H9 (cell line): ENCODE data around the gene NFS1. TPM values are rescaled to one million over a fixed set of nuclear protein-coding genes. Genes with fewer than 3 reads are reported as not detected.
A peak's percentile ranks its signal among the peaks of the same experiment; 100 is the strongest.
"Not testable (repeated sequence)": the region's sequence is repeated elsewhere in the genome, so short reads cannot be mapped to it uniquely, and the experiment has no call there.

Experiments used
- DNase-seq: peaks from one replicate; pipeline ENCODE4 v3.0.0-alpha.2; 2017
- H2AFZ ChIP-seq: one replicate; pipeline ENCODE4 v1.6.1; 2013; ENCODE audit warnings: mild to moderate bottlenecking, low read length, control low read depth, moderate library complexity
- H2AK5ac ChIP-seq: 2 replicates; pipeline ENCODE4 v1.6.1; 2013; ENCODE audit warnings: low read length, control low read depth, mixed read lengths; ENCODE audit not compliant: insufficient read length
- H2BK120ac ChIP-seq: one replicate; pipeline ENCODE4 v1.6.1; 2013; ENCODE audit warnings: low read depth, mild to moderate bottlenecking, low read length, control low read depth, inconsistent platforms; ENCODE audit not compliant: poor library complexity, severe bottlenecking
- H2BK12ac ChIP-seq: 2 replicates; pipeline ENCODE4 v1.6.1; 2013; ENCODE audit warnings: low read length, control low read depth, mixed read lengths, low read depth; ENCODE audit not compliant: insufficient read length
- H2BK15ac ChIP-seq: 2 replicates; pipeline ENCODE4 v1.6.1; 2013; ENCODE audit warnings: low read depth, low read length, control low read depth
- H2BK20ac ChIP-seq: one replicate; pipeline ENCODE4 v1.6.1; 2013; ENCODE audit warnings: low read depth, mild to moderate bottlenecking, low read length, control low read depth, inconsistent platforms; ENCODE audit not compliant: poor library complexity, severe bottlenecking
- H2BK5ac ChIP-seq: 2 replicates; pipeline ENCODE4 v1.6.1; 2013; ENCODE audit warnings: low read length, control low read depth, mixed read lengths; ENCODE audit not compliant: insufficient read length
- H3K14ac ChIP-seq: 2 replicates; pipeline ENCODE4 v1.6.1; 2013; ENCODE audit warnings: low read length, control low read depth; ENCODE audit not compliant: insufficient read depth
- H3K18ac ChIP-seq: 2 replicates; pipeline ENCODE4 v1.6.1; 2013; ENCODE audit warnings: low read depth, mild to moderate bottlenecking, mixed read lengths, low read length, control low read depth; ENCODE audit not compliant: insufficient read length
- H3K23ac ChIP-seq: 2 replicates; pipeline ENCODE4 v1.6.1; 2013; ENCODE audit warnings: low read length, control low read depth, mixed read lengths, low read depth; ENCODE audit not compliant: insufficient read length
- H3K23me2 ChIP-seq: 2 replicates; pipeline ENCODE4 v1.6.1; 2013; ENCODE audit warnings: low read depth, mild to moderate bottlenecking, mixed read lengths, low read length, control low read depth; ENCODE audit not compliant: insufficient read length, poor library complexity, severe bottlenecking
- H3K27ac ChIP-seq: 2 replicates; pipeline ENCODE4 v1.5.1; 2013; ENCODE audit warnings: low read length, control low read depth, mixed read lengths, low read depth; ENCODE audit not compliant: insufficient read length
- H3K27me3 ChIP-seq: 2 replicates; pipeline ENCODE4 v1.6.1; 2013; ENCODE audit warnings: low read length, control low read depth, inconsistent platforms; ENCODE audit not compliant: insufficient read depth
- H3K4ac ChIP-seq: 2 replicates; pipeline ENCODE4 v1.6.1; 2013; ENCODE audit warnings: low read depth, mild to moderate bottlenecking, control low read depth, inconsistent platforms, low read length, moderate library complexity
- H3K4me1 ChIP-seq: 2 replicates; pipeline ENCODE4 v1.6.1; 2013; ENCODE audit warnings: low read length, control low read depth, inconsistent platforms; ENCODE audit not compliant: insufficient read depth
- H3K4me2 ChIP-seq: 2 replicates; pipeline ENCODE4 v1.6.1; 2013; ENCODE audit warnings: low read length, control low read depth, mixed read lengths; ENCODE audit not compliant: insufficient read length, insufficient read depth
- H3K56ac ChIP-seq: 2 replicates; pipeline ENCODE4 v1.6.1; 2013; ENCODE audit warnings: low read depth, mild to moderate bottlenecking, mixed read lengths, low read length, control low read depth; ENCODE audit not compliant: insufficient read length
- H3K79me1 ChIP-seq: 2 replicates; pipeline ENCODE4 v1.6.1; 2013; ENCODE audit warnings: low read depth, mild to moderate bottlenecking, moderate library complexity, low read length, control low read depth, inconsistent platforms; ENCODE audit not compliant: insufficient read depth, poor library complexity, severe bottlenecking
- H3K79me2 ChIP-seq: 2 replicates; pipeline ENCODE4 v1.6.1; 2013; ENCODE audit warnings: low read length, control low read depth, inconsistent platforms; ENCODE audit not compliant: insufficient read depth
- H3K9ac ChIP-seq: 2 replicates; pipeline ENCODE4 v1.6.1; 2013; ENCODE audit warnings: low read length, control low read depth, mixed read lengths; ENCODE audit not compliant: insufficient read length; ENCODE audit errors: extremely low read depth
- H3K9me3 ChIP-seq: one replicate; pipeline ENCODE4 v1.6.1; 2013; ENCODE audit warnings: low read depth, low read length, inconsistent platforms; ENCODE audit not compliant: control insufficient read depth
- H3T11ph ChIP-seq: one replicate; pipeline ENCODE4 v1.6.1; 2013; ENCODE audit warnings: mild to moderate bottlenecking, low read length, control low read depth, inconsistent platforms
- H4K20me1 ChIP-seq: one replicate; pipeline ENCODE4 v1.6.1; 2013; ENCODE audit not compliant: control insufficient read depth, insufficient read length, insufficient read depth
- H4K5ac ChIP-seq: 2 replicates; pipeline ENCODE4 v1.6.1; 2013; ENCODE audit warnings: low read depth, mild to moderate bottlenecking, mixed read lengths, low read length, control low read depth; ENCODE audit not compliant: insufficient read length
- H4K8ac ChIP-seq: replicated peaks from 2 replicates; pipeline ENCODE4 v1.6.1; 2013; ENCODE audit warnings: low read length, control low read depth, mixed read lengths, low read depth; ENCODE audit not compliant: insufficient read length
- H4K91ac ChIP-seq: 2 replicates; pipeline ENCODE4 v1.6.1; 2013; ENCODE audit warnings: low read depth, mild to moderate bottlenecking, moderate library complexity, mixed read lengths, low read length, control low read depth; ENCODE audit not compliant: insufficient read length
- H3K27ac Mint-ChIP-seq, 3 experiments: 2 replicates in 2 of 3; 3 replicates in 1 of 3; pipeline ENCODE4 v1.8.0; 2020 to 2021; ENCODE audit warnings: mixed read lengths in 3 of 3, mild to moderate bottlenecking in 1 of 3, moderate library complexity in 1 of 3
- H3K27me3 Mint-ChIP-seq: 2 replicates; pipeline ENCODE4 v1.8.0; 2021; ENCODE audit warnings: low read depth, mild to moderate bottlenecking, moderate library complexity, mixed read lengths
- H3K36me3 Mint-ChIP-seq, 3 experiments: 2 replicates in 2 of 3; 3 replicates in 1 of 3; pipeline ENCODE4 v1.8.0; 2020 to 2021; ENCODE audit warnings: low read depth in 3 of 3, mixed read lengths in 3 of 3; ENCODE audit not compliant: insufficient read depth in 1 of 3
- H3K4me1 Mint-ChIP-seq, 2 experiments: 2 replicates each; pipeline ENCODE4 v1.8.0; 2020; ENCODE audit warnings: mixed read lengths in 2 of 2
- H3K4me3 Mint-ChIP-seq, 2 experiments: 2 replicates in 1 of 2; 3 replicates in 1 of 2; pipeline ENCODE4 v1.8.0; 2020 to 2021; ENCODE audit warnings: mild to moderate bottlenecking in 2 of 2, mixed read lengths in 2 of 2, moderate library complexity in 1 of 2
- H3K9me3 Mint-ChIP-seq, 2 experiments: 2 replicates in 1 of 2; 3 replicates in 1 of 2; pipeline ENCODE4 v1.8.0; 2020; ENCODE audit warnings: mild to moderate bottlenecking in 2 of 2, mixed read lengths in 2 of 2, moderate library complexity in 1 of 2
- CTCF ChIP-seq: fragments of 200-600 bp; sonication (generic); conservative IDR thresholded peaks from 3 replicates; pipeline ENCODE4 v1.8.0; 2021; ENCODE audit warnings: antibody characterized with exemption, mild to moderate bottlenecking
- WGBS: extraction: QIAGEN DNeasy Blood & Tissue Kit; methylation state at CpG from one replicate; pipeline ENCODE4 v1.1.7; 2013; ENCODE audit warnings: missing lambda C conversion rate, low lambda C conversion rate, mixed read lengths; ENCODE audit not compliant: insufficient read length; ENCODE audit errors: extremely low coverage; 5-methylcytosine and 5-hydroxymethylcytosine counted together
- total RNA-seq: library from RNA; stranded (reverse); gene quantifications from 2 replicates; pipeline ENCODE4 v1.2.1, GENCODE V29; 2021

Gene NFS1
- total RNA-seq, 1 experiment from 2014 or later: 26.6 TPM

DNA sequence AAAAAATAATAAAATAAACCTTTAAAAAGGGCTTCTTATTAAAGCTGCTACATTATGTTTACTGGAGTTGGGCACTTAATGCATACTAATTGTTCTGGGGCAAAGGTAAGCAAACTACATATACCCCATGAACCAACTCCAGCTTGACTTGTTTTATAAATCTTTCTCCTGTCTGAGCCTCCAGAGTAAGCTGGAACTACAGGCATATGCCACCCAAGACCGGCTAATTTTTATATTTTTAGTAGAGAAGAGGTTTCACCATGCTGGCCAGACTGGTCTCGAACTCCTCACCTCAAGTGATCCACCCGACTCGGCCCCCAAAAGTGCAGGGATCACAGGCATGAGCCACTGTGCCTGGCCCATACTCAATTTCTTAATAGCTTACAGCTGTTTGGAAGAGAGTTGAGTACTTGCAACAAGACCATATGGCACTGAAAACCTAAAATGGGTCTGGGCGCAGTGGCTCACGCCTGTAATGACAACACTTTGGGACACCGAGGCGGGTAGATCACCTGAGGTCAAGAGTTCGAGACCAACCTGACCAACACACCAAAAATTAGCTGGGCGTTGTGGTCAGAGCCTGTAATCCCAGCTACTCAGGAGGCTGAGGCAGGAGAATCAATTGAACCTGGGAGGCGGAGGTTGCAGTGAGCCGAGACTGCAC lies 20.0 kb upstream of the NFS1 start:
- Histone ChIP-seq H3K9ac (no peak overlapping the region), H3K56ac (no peak overlapping the region), H2BK120ac (no peak overlapping the region), H2AFZ (no peak overlapping the region), H3K18ac (no peak overlapping the region), H3K4me2 (no peak overlapping the region), H2BK20ac (no peak overlapping the region), H4K5ac (no peak overlapping the region), H3K4me1 (no peaks in the 10 kb centered on the region), H3K23ac (no peak overlapping the region), H3K14ac (no peak overlapping the region), H2AK5ac (no peak overlapping the region), H4K91ac (no peak overlapping the region), H3K79me2 (peaks cover 2% of the 10 kb centered on the region; the same call in 1 of the 2 replicates), H2BK5ac (no peak overlapping the region), H4K20me1 (no peaks in the 10 kb centered on the region), H3K27ac (no peak overlapping the region), H3T11ph (no peak overlapping the region), H2BK12ac (no peak overlapping the region), H3K4ac (no peak overlapping the region), H3K79me1 (peaks cover 5% of the 10 kb centered on the region), H3K9me3 (no peaks in the 10 kb centered on the region), H3K23me2 (no peaks in the 10 kb centered on the region), H3K27me3 (no peaks in the 10 kb centered on the region), H4K8ac (no peak overlapping the region), H2BK15ac (no peak overlapping the region)
- WGBS: no CpG with 5 or more reads among the region's 12 CpGs
- Mint-ChIP-seq H3K4me1 (no peaks in the 10 kb centered on the region; a peak in 1 of 4 replicates), H3K4me3 (no peak overlapping the region), H3K36me3 (peaks cover 57 to 96% (median 94%) of the 10 kb centered on the region in 3 experiments), H3K9me3 (no peaks in the 10 kb centered on the region), H3K27ac (peak overlapping the region in 2 of 3 experiments; percentile 65 to 83; a peak in 3 of 7 replicates), H3K27me3 (no peaks in the 10 kb centered on the region)
- no peak for DNase-seq
- TF ChIP-seq CTCF: no peak

GRCh38 chr20:35718321-35718720 lies 19.2 kb upstream of the NFS1 start:
- Mint-ChIP-seq H3K27ac (peak overlapping the region in 1 of 3 experiments; percentile 93; a peak in 2 of 7 replicates), H3K36me3 (peaks cover 60 to 96% (median 93%) of the 10 kb centered on the region in 3 experiments)
- H4K5ac ChIP-seq, H3K4me3 Mint-ChIP-seq, H3K56ac ChIP-seq, H4K91ac ChIP-seq, H3K23me2 ChIP-seq, H3K9me3 Mint-ChIP-seq, H3K4ac ChIP-seq, H3T11ph ChIP-seq, H3K27me3 ChIP-seq, H4K20me1 ChIP-seq, H2AK5ac ChIP-seq, H2BK15ac ChIP-seq, H3K9ac ChIP-seq, H3K4me1 ChIP-seq, H2BK12ac ChIP-seq, H3K79me1 ChIP-seq, H4K8ac ChIP-seq, H2BK120ac ChIP-seq, H3K4me1 Mint-ChIP-seq, H3K27me3 Mint-ChIP-seq, H3K27ac ChIP-seq, H3K9me3 ChIP-seq, H2BK20ac ChIP-seq, H2AFZ ChIP-seq, H2BK5ac ChIP-seq, H3K18ac ChIP-seq, H3K23ac ChIP-seq, H3K4me2 ChIP-seq, DNase-seq, H3K14ac ChIP-seq, H3K79me2 ChIP-seq: not testable (repeated sequence)
- no CpG with 5 or more reads among the region's 8 CpGs for WGBS
